ENCODE data around the gene SUPT3H. TPM values are rescaled to one million over a fixed set of nuclear protein-coding genes. Genes with fewer than 3 reads are reported as not detected.

Gene SUPT3H
- total and polyA plus RNA-seq, 7 donors, result 1.7 to 4.3 (median 2.8) TPM

- intact Hi-C loops (cut with DNase I), result no loop called here
- no peak for TF ChIP-seq CTCF (IDR thresholded peaks at IDR 0.05)
- no peak for DNase-seq
- Histone ChIP-seq H3K4me3 (no peak overlapping the region), H3K36me3 (ENCODE audit: insufficient read depth in 1 of 2, low read depth in 1 of 2) (no peaks in the 10 kb centered on the region), H3K27me3 (ENCODE audit: insufficient read depth in 3 of 3, low read length in 2 of 3) (no peaks in the 10 kb centered on the region), H3K9me3 (no peaks in the 10 kb centered on the region), H3K4me1 (no peaks in the 10 kb centered on the region), H3K27ac (no peak overlapping the region)
- 96 to 99% (median 99%) methylated on average over 5 of the region's 5 CpGs for WGBS, 3 donors
- ATAC-seq, result no peak
These were observed 569.6 kb downstream of the SUPT3H start for GRCh38 chr6:44808148-44808547.

GRCh38 chr6:44806656-44807055 lies 571.1 kb downstream of the SUPT3H start:
- Histone ChIP-seq H3K4me1 (no peaks in the 10 kb centered on the region), H3K36me3 (ENCODE audit: insufficient read depth in 1 of 2, low read depth in 1 of 2) (no peaks in the 10 kb centered on the region), H3K27me3 (ENCODE audit: insufficient read depth in 3 of 3, low read length in 2 of 3) (no peaks in the 10 kb centered on the region), H3K27ac (no peak overlapping the region), H3K9me3 (no peaks in the 10 kb centered on the region), H3K4me3 (no peak overlapping the region)
- no peak for TF ChIP-seq CTCF (IDR thresholded peaks at IDR 0.05)
- DNase-seq (no peak), ATAC-seq (no peak)
- intact Hi-C loops (cut with DNase I), result no loop called here
- WGBS, 3 donors, result 25 to 45% (median 37%) methylated on average over 5 of the region's 5 CpGs

GRCh38 chr6:44805238-44805846 lies 572.4 kb downstream of the SUPT3H start:
- 47 to 81% (median 54%) methylated on average over 7 of the region's 7 CpGs for WGBS, 3 donors
- DNase-seq (no peak), ATAC-seq (peak in 2 of 4 donors; percentile 36 to 46)
- TF ChIP-seq CTCF (IDR thresholded peaks at IDR 0.05), result no peak
- H3K4me3 ChIP-seq, result no peak overlapping the region
- no peak overlapping the region for H3K27ac ChIP-seq
- peaks cover 5% of the 10 kb centered on the region for H3K4me1 ChIP-seq
- intact Hi-C loops (cut with DNase I), result no loop called here
- no peaks in the 10 kb centered on the region for H3K9me3 ChIP-seq
- no peaks in the 10 kb centered on the region for H3K36me3 ChIP-seq (ENCODE audit: insufficient read depth in 1 of 2, low read depth in 1 of 2)
- H3K27me3 ChIP-seq (ENCODE audit: insufficient read depth in 3 of 3, low read length in 2 of 3), result no peaks in the 10 kb centered on the region

- Histone ChIP-seq H3K27me3 (ENCODE audit: insufficient read depth in 3 of 3, low read length in 2 of 3) (no peaks in the 10 kb centered on the region), H3K27ac (no peak overlapping the region), H3K9me3 (no peaks in the 10 kb centered on the region), H3K4me1 (peaks cover 12% of the 10 kb centered on the region), H3K36me3 (ENCODE audit: insufficient read depth in 1 of 2, low read depth in 1 of 2) (no peaks in the 10 kb centered on the region), H3K4me3 (no peak overlapping the region)
- 83 to 88% (median 83%) methylated on average over 4 of the region's 4 CpGs for WGBS, 3 donors
- intact Hi-C loops (cut with DNase I), result no loop called here
- ATAC-seq (no peak), DNase-seq (no peak)
- TF ChIP-seq CTCF (IDR thresholded peaks at IDR 0.05), result no peak
These were observed 573.1 kb downstream of the SUPT3H start for GRCh38 chr6:44804546-44805159.

GRCh38 chr6:44804016-44804415 lies 573.7 kb downstream of the SUPT3H start:
- H3K4me1 ChIP-seq, result peaks cover 12% of the 10 kb centered on the region
- no peak overlapping the region for H3K27ac ChIP-seq
- DNase-seq, result no peak
- H3K27me3 ChIP-seq (ENCODE audit: insufficient read depth in 3 of 3, low read length in 2 of 3), result no peaks in the 10 kb centered on the region
- intact Hi-C loops (cut with DNase I), result no loop called here
- no peaks in the 10 kb centered on the region for H3K36me3 ChIP-seq (ENCODE audit: insufficient read depth in 1 of 2, low read depth in 1 of 2)
- no peak overlapping the region for H3K4me3 ChIP-seq
- H3K9me3 ChIP-seq, result no peaks in the 10 kb centered on the region
- WGBS, 3 donors, result 87 to 91% (median 88%) methylated on average over 5 of the region's 5 CpGs
- ATAC-seq, result no peak
- TF ChIP-seq CTCF (IDR thresholded peaks at IDR 0.05), result no peak

All from psoas muscle (tissue), 8 donors.